ENCODE results near the gene ST3GAL2.

GRCh38 chr16:70467608-70468007, 28.7 kb upstream of the ST3GAL2 start:
- TF ChIP-seq CTCF (IDR thresholded peaks at IDR 0.05) (no peak), POLR2A (IDR thresholded peaks at IDR 0.05) (no peak)
